HepG2 (cell line): ENCODE results near the gene LRRC45. TPM values are rescaled to one million over a fixed set of nuclear protein-coding genes. Genes with fewer than 3 reads are reported as not detected.

Experiments used
- FOXK1 ChIP-seq: sonication (generic); formaldehyde crosslinking; IDR thresholded peaks from 2 replicates; pipeline ENCODE4 v1.4.0; 2020; ENCODE audit warnings: low read depth, missing genetic modification reagents, borderline replicate concordance
- GZF1 ChIP-seq: sonication (generic); formaldehyde crosslinking; IDR thresholded peaks from 2 replicates; pipeline ENCODE4 v1.5.1; 2020; ENCODE audit warnings: mild to moderate bottlenecking, missing genetic modification reagents
- IRF2 ChIP-seq: IDR thresholded peaks from 2 replicates; pipeline ENCODE4 v1.6.1; 2018; ENCODE audit warnings: missing genetic modification reagents, missing compliant biosample characterization
- PATZ1 ChIP-seq: sonication (generic); formaldehyde crosslinking; IDR thresholded peaks from 2 replicates; pipeline ENCODE4 v1.4.0; 2020; ENCODE audit warnings: missing genetic modification reagents
- RAD51 ChIP-seq: fragments of 450-650 bp; IDR thresholded peaks from 2 replicates; pipeline ENCODE4 v1.6.1; 2016; ENCODE audit warnings: borderline replicate concordance
- SOX6 ChIP-seq, 2 experiments: fragments of 450-650 bp in 1 of 2; sonication (generic) in 1 of 2; formaldehyde crosslinking in 1 of 2; IDR thresholded peaks; 2 replicates each; pipeline versions ENCODE4 v1.4.0 to v1.6.1; 2017 to 2020; ENCODE audit warnings: antibody characterized with exemption in 1 of 2, mild to moderate bottlenecking in 1 of 2, missing genetic modification reagents in 1 of 2
- STAT5B ChIP-seq: sonication (generic); formaldehyde crosslinking; IDR thresholded peaks from 2 replicates; pipeline ENCODE4 v1.4.0; 2020; ENCODE audit warnings: missing genetic modification reagents
- TCF7 ChIP-seq: sonication (generic); IDR thresholded peaks from 2 replicates; pipeline ENCODE4 v1.6.1; 2016; ENCODE audit warnings: antibody characterized with exemption, low read depth
- TCF7L2 ChIP-seq: IDR thresholded peaks from 2 replicates; pipeline ENCODE4 v1.6.1; 2011; ENCODE audit warnings: mild to moderate bottlenecking, low read depth, low read length, moderate library complexity
- YY1 ChIP-seq: IDR thresholded peaks from 2 replicates; pipeline ENCODE4 v1.6.1; 2011; ENCODE audit warnings: low read length, low read depth, moderate library complexity, mild to moderate bottlenecking; ENCODE audit not compliant: insufficient read depth, insufficient replicate concordance
- ZFP90 ChIP-seq: sonication (generic); formaldehyde crosslinking; IDR thresholded peaks from 2 replicates; pipeline ENCODE4 v1.8.0; 2022; ENCODE audit warnings: missing genetic modification reagents, mild to moderate bottlenecking, inconsistent platforms, borderline replicate concordance
- ZKSCAN8 ChIP-seq: IDR thresholded peaks from 2 replicates; pipeline ENCODE4 v1.6.1; 2016; ENCODE audit warnings: borderline replicate concordance, missing genetic modification reagents, missing compliant biosample characterization
- ZNF143 ChIP-seq: sonication (generic); formaldehyde crosslinking; IDR thresholded peaks from 2 replicates; pipeline ENCODE4 v1.4.0; 2020; ENCODE audit warnings: missing genetic modification reagents
- ZNF317 ChIP-seq: sonication (generic); formaldehyde crosslinking; IDR thresholded peaks from 2 replicates; pipeline ENCODE4 v1.5.0; 2020; ENCODE audit warnings: mild to moderate bottlenecking, missing genetic modification reagents
- ZNF407 ChIP-seq: sonication (generic); formaldehyde crosslinking; IDR thresholded peaks from one replicate; pipeline ENCODE4 v1.5.1; 2020; ENCODE audit warnings: mild to moderate bottlenecking, missing genetic modification reagents; ENCODE audit errors: not compliant biosample characterization
- ZNF546 ChIP-seq: sonication (generic); formaldehyde crosslinking; conservative IDR thresholded peaks from 2 replicates; pipeline ENCODE4 v1.8.1; 2023; ENCODE audit warnings: mild to moderate bottlenecking, missing genetic modification reagents
- ZNF550 ChIP-seq: sonication (generic); formaldehyde crosslinking; IDR thresholded peaks from 2 replicates; pipeline ENCODE4 v1.4.0; 2020; ENCODE audit warnings: mild to moderate bottlenecking, missing genetic modification reagents, borderline replicate concordance
- ZNF691 ChIP-seq: sonication (generic); formaldehyde crosslinking; IDR thresholded peaks from 2 replicates; pipeline ENCODE4 v1.4.0; 2020; ENCODE audit warnings: missing genetic modification reagents, low read depth, mild to moderate bottlenecking, borderline replicate concordance
- polyA plus RNA-seq, 8 experiments: library from polyadenylated mRNA; depleted of rRNA in 3 of 8; stranded (reverse) in 7 of 8; unstranded in 1 of 8; fragments of >200 nt; fragmentation: Illumina TruSeq in 4 of 8; extraction: Trizol in 4 of 8; gene quantifications; 2 replicates each; pipeline versions ENCODE4 v1.2.1 to v1.2.3, GENCODE V29; 2011 to 2016; ENCODE audit warnings: low read depth in 4 of 8, missing spikeins in 1 of 8, mixed read lengths in 1 of 8; ENCODE audit not compliant: insufficient read depth in 1 of 8
- total RNA-seq, 5 experiments: library from RNA; depleted of rRNA; stranded (reverse); fragments of >200 nt; fragmentation: Illumina TruSeq; extraction: Trizol; gene quantifications; 2 replicates each; pipeline ENCODE4 v1.2.3, GENCODE V29; 2016; ENCODE audit warnings: low read depth in 1 of 5

LRRC45 gene
- total and polyA plus RNA-seq, 2 of the 13 experiments (the other 11 are each of a cell fraction or from before 2014, with no cell fraction given) = 11.6 to 48.1 TPM

GRCh38 chr17:81992306-81993102 lies 30.6 kb upstream of the LRRC45 start (continued):
- TF ChIP-seq ZFP90 (CRISPR knock-in tag) (no peak; the same call in none of the 2 replicates), ZKSCAN8 (CRISPR knock-in tag) (peak; percentile 75), TCF7L2 (peak; percentile 94), ZNF317 (CRISPR knock-in tag) (peak; percentile 94), IRF2 (peak; percentile 90), YY1 (peak; percentile 38), SOX6 (IDR thresholded peaks at IDR 0.05) (no peak), SOX6 (CRISPR knock-in tag; IDR thresholded peaks at IDR 0.05) (peak; percentile 95), FOXK1 (CRISPR knock-in tag) (peak; percentile 84), PATZ1 (CRISPR knock-in tag) (peak; percentile 96), ZNF546 (CRISPR knock-in tag) (peak; percentile 97; the same call in 1 of the 2 replicates), ZNF143 (CRISPR knock-in tag) (peak; percentile 55; the same call in 1 of the 2 replicates), ZNF691 (peak; percentile 97), RAD51 (no peak), STAT5B (peak; percentile 91; the same call in 1 of the 2 replicates), ZNF550 (CRISPR knock-in tag) (no peak; the same call in none of the 2 replicates), GZF1 (CRISPR knock-in tag) (peak; percentile 94), TCF7 (peak; percentile 99), ZNF407 (CRISPR knock-in tag) (peak; percentile 92)
